Hepatocyte (in vitro differentiated cells): ENCODE results near the gene ZNF774. TPM values are rescaled to one million over a fixed set of nuclear protein-coding genes. Genes with fewer than 3 reads are reported as not detected.
"Not testable (repeated sequence)": the region's sequence is repeated elsewhere in the genome, so short reads cannot be mapped to it uniquely, and the experiment has no call there.

Source experiments
- DNase-seq: peaks from one replicate; pipeline ENCODE4 v3.0.0-alpha.2; 2016; ENCODE audit warnings: low spot score
- H2AFZ ChIP-seq: fragments of 200-600 bp; sonication (generic); 2 replicates; pipeline ENCODE4 v1.6.0; 2016; ENCODE audit warnings: antibody characterized with exemption, mild to moderate bottlenecking
- H3K27ac ChIP-seq: fragments of 200-600 bp; sonication (generic); 2 replicates; pipeline ENCODE4 v1.5.1; 2016; ENCODE audit warnings: mild to moderate bottlenecking
- H3K27me3 ChIP-seq: fragments of 200-600 bp; sonication (generic); 2 replicates; pipeline ENCODE4 v1.6.1; 2016
- H3K36me3 ChIP-seq: fragments of 200-600 bp; sonication (generic); replicated peaks from 2 replicates; pipeline ENCODE4 v1.5.1; 2016; ENCODE audit warnings: low read depth; ENCODE audit not compliant: insufficient read depth
- H3K4me1 ChIP-seq: fragments of 200-600 bp; sonication (generic); 2 replicates; pipeline ENCODE4 v1.5.1; 2016; ENCODE audit warnings: mild to moderate bottlenecking, moderate library complexity; ENCODE audit not compliant: insufficient read depth
- H3K4me2 ChIP-seq: fragments of 200-600 bp; sonication (generic); 2 replicates; pipeline ENCODE4 v1.6.0; 2016
- H3K4me3 ChIP-seq: fragments of 200-600 bp; sonication (generic); 2 replicates; pipeline ENCODE4 v1.5.1; 2016; ENCODE audit warnings: mild to moderate bottlenecking
- H3K79me2 ChIP-seq: fragments of 200-600 bp; sonication (generic); 2 replicates; pipeline ENCODE4 v1.6.0; 2017; ENCODE audit warnings: mild to moderate bottlenecking
- H3K9me2 ChIP-seq: fragments of 200-600 bp; sonication (generic); replicated peaks from 2 replicates; pipeline ENCODE4 v1.6.0; 2017; ENCODE audit warnings: mild to moderate bottlenecking; ENCODE audit not compliant: insufficient read depth
- H3K9me3 ChIP-seq: fragments of 200-600 bp; sonication (generic); 2 replicates; pipeline ENCODE4 v1.5.1; 2016; ENCODE audit warnings: low read depth, mild to moderate bottlenecking
- H4K20me1 ChIP-seq: fragments of 200-600 bp; sonication (generic); 2 replicates; pipeline ENCODE4 v1.6.0; 2016; ENCODE audit warnings: mild to moderate bottlenecking; ENCODE audit not compliant: insufficient read depth, poor library complexity, severe bottlenecking
- EZH2 ChIP-seq: fragments of 200-600 bp; sonication (generic); IDR thresholded peaks from 2 replicates; pipeline ENCODE4 v1.6.1; 2016; ENCODE audit warnings: antibody characterized with exemption, mild to moderate bottlenecking, borderline replicate concordance
- EZH2phosphoT487 ChIP-seq: fragments of 200-600 bp; sonication (generic); IDR thresholded peaks from one replicate; pipeline ENCODE4 v1.6.1; 2018; ENCODE audit warnings: antibody characterized with exemption, mild to moderate bottlenecking, low read depth, moderate library complexity; ENCODE audit not compliant: unreplicated experiment, severe bottlenecking
- WGBS: methylation state at CpG from one replicate; pipeline ENCODE4 v1.1.6; 2016; ENCODE audit warnings: low lambda C conversion rate; ENCODE audit errors: missing lambda C conversion rate; 5-methylcytosine and 5-hydroxymethylcytosine counted together
- polyA plus RNA-seq: library from polyadenylated mRNA; unstranded; fragments of >200 nt; fragmentation: Nextera tagmentation; extraction: Ambion mirVana; gene quantifications from 2 replicates; pipeline ENCODE4 v1.2.1, GENCODE V29; 2016
- small RNA-seq: library from RNA; depleted of rRNA; stranded (forward); fragments of <200 nt; gene quantifications from one replicate; pipeline ENCODE3, GENCODE V24; 2014
- total RNA-seq: library from RNA; depleted of rRNA; stranded (reverse); fragments of >200 nt; gene quantifications from 2 replicates; pipeline ENCODE4 v1.2.3, GENCODE V29; 2014
- TF ChIP-seq, protein P1 (sequence below): fragments of 200-600 bp; sonication (generic); IDR thresholded peaks from 2 replicates; pipeline ENCODE4 v1.5.1; 2016; ENCODE audit warnings: antibody characterized with exemption, mild to moderate bottlenecking; ENCODE audit not compliant: poor library complexity

The ZNF774 gene
- total and polyA plus RNA-seq, 2 experiments from 2014 or later, result 2.1 to 2.3 TPM

GRCh38 chr15:90408657-90409056 is 56.6 kb downstream of the ZNF774 start:
- Histone ChIP-seq H2AFZ (no peak overlapping the region), H3K9me2 (no peaks in the 10 kb centered on the region), H4K20me1 (no peaks in the 10 kb centered on the region), H3K9me3 (no peaks in the 10 kb centered on the region), H3K4me1 (peaks cover 24% of the 10 kb centered on the region), H3K27me3 (no peaks in the 10 kb centered on the region), H3K36me3 (no peaks in the 10 kb centered on the region), H3K4me2 (no peak overlapping the region), H3K79me2 (peaks cover 82% of the 10 kb centered on the region), H3K27ac (no peak overlapping the region), H3K4me3 (no peak overlapping the region)
- TF ChIP-seq EZH2phosphoT487 (no peak), EZH2 (no peak)
- TF ChIP-seq, protein P1, sequence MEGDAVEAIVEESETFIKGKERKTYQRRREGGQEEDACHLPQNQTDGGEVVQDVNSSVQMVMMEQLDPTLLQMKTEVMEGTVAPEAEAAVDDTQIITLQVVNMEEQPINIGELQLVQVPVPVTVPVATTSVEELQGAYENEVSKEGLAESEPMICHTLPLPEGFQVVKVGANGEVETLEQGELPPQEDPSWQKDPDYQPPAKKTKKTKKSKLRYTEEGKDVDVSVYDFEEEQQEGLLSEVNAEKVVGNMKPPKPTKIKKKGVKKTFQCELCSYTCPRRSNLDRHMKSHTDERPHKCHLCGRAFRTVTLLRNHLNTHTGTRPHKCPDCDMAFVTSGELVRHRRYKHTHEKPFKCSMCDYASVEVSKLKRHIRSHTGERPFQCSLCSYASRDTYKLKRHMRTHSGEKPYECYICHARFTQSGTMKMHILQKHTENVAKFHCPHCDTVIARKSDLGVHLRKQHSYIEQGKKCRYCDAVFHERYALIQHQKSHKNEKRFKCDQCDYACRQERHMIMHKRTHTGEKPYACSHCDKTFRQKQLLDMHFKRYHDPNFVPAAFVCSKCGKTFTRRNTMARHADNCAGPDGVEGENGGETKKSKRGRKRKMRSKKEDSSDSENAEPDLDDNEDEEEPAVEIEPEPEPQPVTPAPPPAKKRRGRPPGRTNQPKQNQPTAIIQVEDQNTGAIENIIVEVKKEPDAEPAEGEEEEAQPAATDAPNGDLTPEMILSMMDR, result no peak
- no peak for DNase-seq
- 100% methylated on average over 3 of the region's 3 CpGs for WGBS

DNA sequence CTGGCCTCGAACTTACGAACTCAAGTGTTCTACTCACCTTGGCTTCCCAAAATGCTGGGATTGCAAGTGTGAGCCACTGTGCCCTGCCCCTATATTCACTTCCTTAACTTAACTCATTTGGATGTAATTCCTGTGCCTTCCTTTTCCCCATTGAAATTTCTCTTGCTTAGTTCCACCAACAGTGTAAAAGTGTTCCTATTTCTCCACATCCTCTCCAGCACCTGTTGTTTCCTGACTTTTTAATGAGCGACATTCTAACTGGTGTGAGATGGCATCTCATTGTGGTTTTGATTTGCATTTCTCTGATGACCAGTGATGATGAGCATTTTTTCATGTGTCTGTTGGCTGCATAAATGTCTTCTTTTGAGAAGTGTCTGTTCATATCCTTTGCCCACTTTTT is 57.5 kb downstream of the ZNF774 start:
- Histone ChIP-seq H3K79me2 (peaks cover 77% of the 10 kb centered on the region), H3K4me1 (peaks cover 31% of the 10 kb centered on the region)
- not testable (repeated sequence) for H3K9me2 ChIP-seq, H3K27me3 ChIP-seq, H3K4me3 ChIP-seq, H3K9me3 ChIP-seq, H4K20me1 ChIP-seq, H3K36me3 ChIP-seq, H3K4me2 ChIP-seq, H2AFZ ChIP-seq, H3K27ac ChIP-seq, DNase-seq
- 100% methylated on average over 3 of the region's 3 CpGs for WGBS

DNA sequence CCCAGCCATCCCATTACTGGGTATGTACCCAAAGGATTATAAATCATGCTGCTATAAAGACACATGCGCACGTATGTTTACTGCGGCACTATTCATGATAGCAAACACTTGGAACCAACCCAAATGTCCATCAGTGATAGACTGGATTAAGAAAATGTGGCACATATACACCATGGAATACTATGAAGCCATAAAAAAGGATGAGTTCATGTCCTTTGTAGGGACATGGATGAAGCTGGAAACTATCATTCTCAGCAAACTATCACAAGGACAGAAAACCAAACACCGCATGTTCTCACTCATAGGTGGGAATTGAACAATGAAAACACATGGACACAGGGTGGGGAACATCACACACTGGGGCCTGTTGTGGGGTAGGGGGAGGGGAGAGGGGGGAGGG is 58.2 kb downstream of the ZNF774 start:
- not testable (repeated sequence) for H4K20me1 ChIP-seq
- Histone ChIP-seq H3K4me1 (peaks cover 35% of the 10 kb centered on the region), H3K79me2 (peaks cover 77% of the 10 kb centered on the region)

DNA sequence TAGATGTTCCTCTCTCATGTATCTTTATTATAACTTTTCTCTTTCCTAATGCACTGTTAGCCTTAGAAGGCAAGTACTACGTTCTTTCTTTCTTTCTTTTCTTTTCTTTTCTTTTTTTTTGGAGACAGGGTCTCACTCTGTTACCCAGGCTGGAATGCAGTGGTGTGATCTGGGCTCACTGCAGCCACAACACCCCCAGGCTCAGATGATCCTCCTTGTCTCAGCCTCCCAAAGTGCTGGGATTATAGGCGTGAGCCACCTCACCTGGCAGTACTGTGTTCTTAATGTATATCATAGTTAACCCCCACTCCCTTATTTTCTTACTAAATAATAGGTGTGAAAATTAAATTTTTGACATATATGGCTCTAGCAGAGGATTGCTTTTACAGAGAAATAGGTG is 59.1 kb downstream of the ZNF774 start:
- no peaks in the 10 kb centered on the region for H3K9me3 ChIP-seq
- H3K9me2 ChIP-seq, result no peaks in the 10 kb centered on the region
- H2AFZ ChIP-seq, result no peak overlapping the region
- no peaks in the 10 kb centered on the region for H4K20me1 ChIP-seq
- H3K4me2 ChIP-seq, result no peak overlapping the region
- WGBS, result 68% methylated on average over 2 of the region's 2 CpGs
- H3K27ac ChIP-seq, result peak overlapping the region; percentile 88
- no peak overlapping the region for H3K4me3 ChIP-seq
- H3K4me1 ChIP-seq, result peaks cover 35% of the 10 kb centered on the region
- H3K27me3 ChIP-seq, result no peaks in the 10 kb centered on the region
- H3K79me2 ChIP-seq, result peaks cover 77% of the 10 kb centered on the region
- H3K36me3 ChIP-seq, result no peaks in the 10 kb centered on the region
- DNase-seq, result no peak
- TF ChIP-seq EZH2phosphoT487 (no peak), EZH2 (no peak)
- TF ChIP-seq, protein P1, result no peak

More for the DNA sequence above, 58.2 kb downstream of the ZNF774 start:
- H2AFZ ChIP-seq, H3K4me3 ChIP-seq, H3K9me2 ChIP-seq, H3K27ac ChIP-seq, H3K4me2 ChIP-seq, H3K27me3 ChIP-seq, H3K9me3 ChIP-seq, DNase-seq, H3K36me3 ChIP-seq: not testable (repeated sequence)
- 98% methylated on average over 3 of the region's 4 CpGs for WGBS

Small RNA genes lying within 50 kb of the gene (small RNA-seq; reads per million reads assigned to genes)
- gene NDUFA3P4, result not detected

Other genes with a start within 250 kb of the ZNF774 start
- 157 and 163 TPM in 2 replicates for gene IDH2, start 249.8 kb upstream of the ZNF774 start, total RNA-seq
- gene IDH2, start 249.8 kb upstream of the ZNF774 start, polyA plus RNA-seq, result 310 and 327 TPM in 2 replicates
- 19.2 and 27.8 TPM in 2 replicates for gene SEMA4B, start 151.0 kb upstream of the ZNF774 start, total RNA-seq
- gene SEMA4B, start 151.0 kb upstream of the ZNF774 start, polyA plus RNA-seq, result 43.5 and 47.9 TPM in 2 replicates
- gene CIB1, start 118.3 kb upstream of the ZNF774 start, total RNA-seq, result 49.6 and 53.3 TPM in 2 replicates
- 161 and 163 TPM in 2 replicates for gene CIB1, start 118.3 kb upstream of the ZNF774 start, polyA plus RNA-seq
- gene GDPGP1, start 118.1 kb upstream of the ZNF774 start, total RNA-seq, result 5.1 and 6.8 TPM in 2 replicates
- gene GDPGP1, start 118.1 kb upstream of the ZNF774 start, polyA plus RNA-seq, result 0.56 and 1.7 TPM in 2 replicates
- not detected in 2 replicates for gene TTLL13, start 102.7 kb upstream of the ZNF774 start, total RNA-seq
- 0.27 TPM in 1 of 2 replicates, not detected in the other for gene TTLL13, start 102.7 kb upstream of the ZNF774 start, polyA plus RNA-seq
- 62.3 and 65.9 TPM in 2 replicates for gene NGRN, start 86.6 kb upstream of the ZNF774 start, total RNA-seq
- gene NGRN, start 86.6 kb upstream of the ZNF774 start, polyA plus RNA-seq, result 60.0 and 60.2 TPM in 2 replicates
- gene IQGAP1, start 36.0 kb downstream of the ZNF774 start, total RNA-seq, result 102 and 125 TPM in 2 replicates
- gene IQGAP1, start 36.0 kb downstream of the ZNF774 start, polyA plus RNA-seq, result 60.4 and 65.8 TPM in 2 replicates
- 15.3 and 15.7 TPM in 2 replicates for gene CRTC3, start 177.6 kb downstream of the ZNF774 start, total RNA-seq
- gene CRTC3, start 177.6 kb downstream of the ZNF774 start, polyA plus RNA-seq, result 17.6 and 18.5 TPM in 2 replicates